ENCODE measurements around the gene TEX54.

The TEX54 gene

GRCh38 chr11:62858201-62858600 is 25.6 kb upstream of the TEX54 start:
- no peak for DNase-seq (ENCODE audit: insufficient read length, low spot score)
- no peak for FAIRE-seq
- TF ChIP-seq CTCF (IDR thresholded peaks at IDR 0.05; ENCODE audit: insufficient read depth, missing control alignments) = no peak

GRCh38 chr11:62857541-62857982 is 24.9 kb upstream of the TEX54 start:
- FAIRE-seq (no peak), DNase-seq (ENCODE audit: insufficient read length, low spot score) (no peak)
- TF ChIP-seq CTCF (IDR thresholded peaks at IDR 0.05; ENCODE audit: insufficient read depth, missing control alignments) = no peak

- no peak for FAIRE-seq
- no peak for TF ChIP-seq CTCF (IDR thresholded peaks at IDR 0.05; ENCODE audit: insufficient read depth, missing control alignments)
- DNase-seq (ENCODE audit: insufficient read length, low spot score) = no peak
Observed at GRCh38 chr11:62856333-62856895, 23.8 kb upstream of the TEX54 start.

GRCh38 chr11:62855571-62856332 is 23.1 kb upstream of the TEX54 start:
- DNase-seq (ENCODE audit: insufficient read length, low spot score) (peak; percentile 64), FAIRE-seq (no peak)
- TF ChIP-seq CTCF (IDR thresholded peaks at IDR 0.05; ENCODE audit: insufficient read depth, missing control alignments) = no peak

GRCh38 chr11:62854825-62855570 is 22.4 kb upstream of the TEX54 start:
- no peak for TF ChIP-seq CTCF (IDR thresholded peaks at IDR 0.05; ENCODE audit: insufficient read depth, missing control alignments)
- FAIRE-seq (no peak), DNase-seq (ENCODE audit: insufficient read length, low spot score) (no peak)

GRCh38 chr11:62854013-62854824 is 21.6 kb upstream of the TEX54 start:
- FAIRE-seq = no peak
- no peak for DNase-seq (ENCODE audit: insufficient read length, low spot score)
- TF ChIP-seq CTCF (IDR thresholded peaks at IDR 0.05; ENCODE audit: insufficient read depth, missing control alignments) = no peak
